GM23248 (cell line): ENCODE data around the gene COQ7. TPM values are rescaled to one million over a fixed set of nuclear protein-coding genes. Genes with fewer than 3 reads are reported as not detected.

ENCODE experiments used
- DNase-seq: peaks from one replicate; pipeline ENCODE4 v3.0.0-alpha.2; 2015
- H2AFZ ChIP-seq: fragments of 200-600 bp; sonication (generic); 2 replicates; pipeline ENCODE4 v1.6.1; 2016; ENCODE audit warnings: antibody characterized with exemption
- H3F3A ChIP-seq: fragments of 200-600 bp; sonication (generic); 2 replicates; pipeline ENCODE4 v1.6.1; 2016; ENCODE audit warnings: mild to moderate bottlenecking, antibody characterized with exemption, mixed run types; ENCODE audit not compliant: insufficient read depth
- H3K27ac ChIP-seq: fragments of 200-600 bp; sonication (generic); 2 replicates; pipeline ENCODE4 v1.5.1; 2016; ENCODE audit warnings: mild to moderate bottlenecking
- H3K27me3 ChIP-seq: fragments of 200-600 bp; sonication (generic); replicated peaks from 2 replicates; pipeline ENCODE4 v1.6.1; 2016; ENCODE audit warnings: mild to moderate bottlenecking; ENCODE audit not compliant: insufficient read depth
- H3K36me3 ChIP-seq: fragments of 200-600 bp; sonication (generic); 2 replicates; pipeline ENCODE4 v1.6.1; 2016; ENCODE audit warnings: low read depth, mild to moderate bottlenecking
- H3K4me1 ChIP-seq: fragments of 200-600 bp; sonication (generic); 2 replicates; pipeline ENCODE4 v1.6.1; 2016; ENCODE audit warnings: mild to moderate bottlenecking; ENCODE audit not compliant: insufficient read depth
- H3K4me2 ChIP-seq: fragments of 200-600 bp; sonication (generic); one replicate; pipeline ENCODE4 v1.6.1; 2016; ENCODE audit warnings: mild to moderate bottlenecking; ENCODE audit not compliant: unreplicated experiment
- H3K4me3 ChIP-seq: fragments of 200-600 bp; sonication (generic); 2 replicates; pipeline ENCODE4 v1.5.1; 2016; ENCODE audit warnings: mild to moderate bottlenecking
- H3K79me2 ChIP-seq: fragments of 200-600 bp; sonication (generic); 2 replicates; pipeline ENCODE4 v1.6.1; 2016; ENCODE audit warnings: mild to moderate bottlenecking; ENCODE audit not compliant: insufficient read depth
- H3K9ac ChIP-seq: fragments of 200-600 bp; sonication (generic); 2 replicates; pipeline ENCODE4 v1.6.1; 2016; ENCODE audit warnings: mild to moderate bottlenecking
- H3K9me2 ChIP-seq: fragments of 200-600 bp; sonication (generic); 2 replicates; pipeline ENCODE4 v1.6.1; 2016; ENCODE audit warnings: mixed run types, mild to moderate bottlenecking, moderate library complexity; ENCODE audit not compliant: insufficient read depth
- H3K9me3 ChIP-seq: fragments of 200-600 bp; sonication (generic); one replicate; pipeline ENCODE4 v1.6.1; 2017; ENCODE audit warnings: low read depth
- H4K20me1 ChIP-seq: fragments of 200-600 bp; sonication (generic); 2 replicates; pipeline ENCODE4 v1.6.0; 2016; ENCODE audit not compliant: insufficient read depth
- EZH2 ChIP-seq: fragments of 200-600 bp; sonication (generic); IDR thresholded peaks from 2 replicates; pipeline ENCODE4 v1.6.1; 2018; ENCODE audit warnings: antibody characterized with exemption, mild to moderate bottlenecking; ENCODE audit not compliant: insufficient read depth, poor library complexity, severe bottlenecking
- EZH2phosphoT487 ChIP-seq: fragments of 200-600 bp; sonication (generic); IDR thresholded peaks from 2 replicates; pipeline ENCODE4 v1.6.1; 2018; ENCODE audit warnings: antibody characterized with exemption, moderate library complexity, mild to moderate bottlenecking, low read depth; ENCODE audit not compliant: insufficient read depth
- WGBS, 2 experiments: methylation state at CpG; one replicate each; pipeline ENCODE4 v1.1.6; 2015 to 2017; ENCODE audit warnings: low lambda C conversion rate in 2 of 2, low coverage in 1 of 2; ENCODE audit errors: missing lambda C conversion rate in 2 of 2; 5-methylcytosine and 5-hydroxymethylcytosine counted together
- in situ Hi-C: fragments of 300-500 bp; cut with MboI; formaldehyde crosslinking; loops from 2 replicates; pipeline ENCODE4 v1.15.0; 2020
- polyA plus RNA-seq: library from polyadenylated mRNA; unstranded; fragments of >200 nt; fragmentation: Nextera tagmentation; extraction: Ambion mirVana; gene quantifications from 2 replicates; pipeline ENCODE4 v1.2.1, GENCODE V29; 2016
- total RNA-seq: library from RNA; depleted of rRNA; stranded (reverse); fragments of >200 nt; shearing (Covaris generic); gene quantifications from 2 replicates; pipeline ENCODE4 v1.2.3, GENCODE V29; 2014; rRNA removed

Gene COQ7
- total and polyA plus RNA-seq, 2 experiments from 2014 or later, result 9.6 to 9.9 TPM

DNA sequence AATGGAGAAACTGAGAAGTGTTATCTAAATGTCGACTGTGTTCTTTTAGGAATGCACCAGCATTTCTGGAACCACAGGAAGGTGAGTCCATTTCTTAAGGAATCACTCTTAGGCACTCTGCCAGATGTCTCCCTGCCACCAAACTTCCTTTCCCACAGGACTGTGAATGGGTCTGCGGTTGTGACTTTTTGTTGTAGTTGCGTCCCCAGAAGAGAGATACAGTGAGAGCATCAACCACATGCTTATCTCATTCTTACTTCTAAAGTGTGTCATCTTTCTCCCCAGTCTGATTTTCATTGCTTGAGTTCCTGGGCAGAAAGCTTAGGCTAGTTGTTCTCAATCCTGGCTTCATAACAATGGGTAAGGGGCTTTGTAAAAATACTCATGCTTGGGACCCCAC, 59.8 kb downstream of the COQ7 start:
- Histone ChIP-seq H2AFZ (no peak overlapping the region), H3K4me3 (no peak overlapping the region), H3K9me2 (no peaks in the 10 kb centered on the region), H3K27me3 (no peaks in the 10 kb centered on the region), H4K20me1 (no peaks in the 10 kb centered on the region), H3K9me3 (no peaks in the 10 kb centered on the region), H3K4me1 (peaks cover 22% of the 10 kb centered on the region), H3K4me2 (no peak overlapping the region), H3K36me3 (no peaks in the 10 kb centered on the region), H3K79me2 (peaks cover 6% of the 10 kb centered on the region; the same call in 1 of the 2 replicates), H3K27ac (no peak overlapping the region), H3K9ac (no peak overlapping the region), H3F3A (peaks cover 41% of the 10 kb centered on the region)
- in situ Hi-C loops, result no loop called here
- DNase-seq, result no peak
- no peak for TF ChIP-seq EZH2phosphoT487
- TF ChIP-seq EZH2, result no peak
- 97 to 98% methylated on average over 3 of the region's 3 CpGs for WGBS, 2 experiments

DNA sequence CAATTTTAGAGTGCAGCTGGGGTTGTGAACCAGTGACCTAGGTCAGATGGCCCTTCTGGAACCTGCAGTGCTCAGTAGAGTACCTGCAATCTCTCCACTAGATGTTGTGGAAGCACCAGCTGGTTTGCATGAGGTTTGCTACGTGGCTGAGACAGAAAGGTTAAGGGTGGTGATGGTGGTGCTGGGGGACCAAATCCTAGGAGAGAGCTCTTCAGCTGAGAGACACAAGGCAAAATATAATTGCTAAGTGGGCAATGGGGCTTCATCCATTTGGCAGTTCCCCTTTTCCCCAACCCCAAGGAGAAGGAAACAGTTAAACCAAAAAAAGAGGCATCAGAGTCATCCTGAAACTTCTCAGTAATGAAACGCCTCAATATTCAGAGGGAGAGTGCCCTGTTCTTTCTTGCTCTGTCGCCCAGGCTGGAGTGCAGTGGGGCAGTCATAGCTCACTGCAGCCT, 60.3 kb downstream of the COQ7 start:
- TF ChIP-seq EZH2 (no peak), EZH2phosphoT487 (no peak)
- WGBS, 2 experiments, result 82 to 85% methylated on average over 3 of the region's 3 CpGs

DNA sequence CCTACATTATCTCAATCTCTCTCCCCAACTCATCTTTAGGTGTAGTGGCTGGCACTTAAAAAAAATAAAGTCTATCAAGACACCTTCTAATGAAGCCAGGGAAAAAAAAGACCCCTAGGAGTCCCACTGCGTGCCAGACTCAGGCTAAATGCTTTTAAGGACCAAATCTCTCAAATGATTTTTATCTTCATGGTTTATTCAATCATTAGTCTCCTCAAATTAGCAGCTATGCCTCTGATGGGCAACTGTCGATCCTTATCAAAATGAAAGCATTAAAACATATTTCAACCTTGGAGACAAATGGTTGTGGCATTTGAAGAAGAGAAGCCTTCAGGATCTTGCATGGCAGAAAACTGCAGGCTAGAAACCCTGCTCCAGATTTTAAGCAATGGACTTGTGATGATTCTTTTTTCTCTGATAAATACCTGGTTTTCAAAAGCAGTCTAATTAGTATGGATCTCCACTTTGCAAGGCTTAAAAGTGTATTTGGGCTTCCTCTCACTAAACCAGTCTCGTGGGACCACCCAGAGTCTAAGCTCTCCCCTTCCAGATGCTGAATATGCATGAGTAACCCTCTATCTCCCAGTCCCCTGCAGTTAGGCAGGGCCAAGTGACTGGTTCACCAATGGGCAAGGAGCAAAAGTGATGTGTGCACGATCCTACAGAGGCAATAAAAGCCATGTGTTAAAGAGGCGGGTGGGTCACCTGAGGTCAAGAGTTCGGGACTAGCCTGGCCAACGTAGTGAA, 61.2 kb downstream of the COQ7 start:
- Histone ChIP-seq H3K9ac (no peak overlapping the region), H3K9me3 (no peaks in the 10 kb centered on the region), H3K4me3 (no peak overlapping the region), H3K36me3 (no peaks in the 10 kb centered on the region), H3K79me2 (no peaks in the 10 kb centered on the region), H3K4me1 (peaks cover 22% of the 10 kb centered on the region), H2AFZ (no peak overlapping the region), H4K20me1 (no peaks in the 10 kb centered on the region), H3K27ac (no peak overlapping the region), H3K27me3 (no peaks in the 10 kb centered on the region), H3K9me2 (no peaks in the 10 kb centered on the region), H3F3A (peaks cover 41% of the 10 kb centered on the region), H3K4me2 (no peak overlapping the region)
- 72 to 73% methylated on average over 7 of the region's 7 CpGs for WGBS, 2 experiments
- no peak for TF ChIP-seq EZH2phosphoT487
- no peak for TF ChIP-seq EZH2
- DNase-seq, result no peak
- in situ Hi-C loops, result no loop called here

More for the DNA sequence above, 60.3 kb downstream of the COQ7 start:
- Histone ChIP-seq H3K9me3 (no peaks in the 10 kb centered on the region), H3K4me2 (no peak overlapping the region), H4K20me1 (no peaks in the 10 kb centered on the region), H2AFZ (no peak overlapping the region), H3K27me3 (no peaks in the 10 kb centered on the region), H3K9me2 (no peaks in the 10 kb centered on the region), H3K27ac (no peak overlapping the region), H3K4me1 (peaks cover 22% of the 10 kb centered on the region), H3K9ac (no peak overlapping the region), H3K36me3 (no peaks in the 10 kb centered on the region), H3K79me2 (peaks cover 1% of the 10 kb centered on the region; the same call in 1 of the 2 replicates), H3K4me3 (no peak overlapping the region), H3F3A (peaks cover 41% of the 10 kb centered on the region)
- in situ Hi-C loops, result no loop called here
- DNase-seq, result no peak

Other genes with a start within 250 kb of the COQ7 start
- 29.1 and 37.1 TPM in 2 replicates for gene SMG1, start 141.2 kb upstream of the COQ7 start, total RNA-seq
- gene SMG1, start 141.2 kb upstream of the COQ7 start, polyA plus RNA-seq, result 8.4 and 9.3 TPM in 2 replicates
- gene TMC7, start 83.7 kb upstream of the COQ7 start, total RNA-seq, result 0.25 and 0.54 TPM in 2 replicates
- 1.4 TPM in 2 replicates for gene TMC7, start 83.7 kb upstream of the COQ7 start, polyA plus RNA-seq
- gene ITPRIPL2, start 46.4 kb downstream of the COQ7 start, total RNA-seq, result 64.7 and 71.9 TPM in 2 replicates
- 9.5 and 11.0 TPM in 2 replicates for gene ITPRIPL2, start 46.4 kb downstream of the COQ7 start, polyA plus RNA-seq
- gene SYT17, start 100.6 kb downstream of the COQ7 start, total RNA-seq, result not detected in 2 replicates
- not detected in 2 replicates for gene SYT17, start 100.6 kb downstream of the COQ7 start, polyA plus RNA-seq
- gene CLEC19A, start 218.1 kb downstream of the COQ7 start, total RNA-seq, result not detected in 2 replicates
- gene CLEC19A, start 218.1 kb downstream of the COQ7 start, polyA plus RNA-seq, result not detected in 2 replicates